Measurements from ENCODE around the gene C3.

DNA sequence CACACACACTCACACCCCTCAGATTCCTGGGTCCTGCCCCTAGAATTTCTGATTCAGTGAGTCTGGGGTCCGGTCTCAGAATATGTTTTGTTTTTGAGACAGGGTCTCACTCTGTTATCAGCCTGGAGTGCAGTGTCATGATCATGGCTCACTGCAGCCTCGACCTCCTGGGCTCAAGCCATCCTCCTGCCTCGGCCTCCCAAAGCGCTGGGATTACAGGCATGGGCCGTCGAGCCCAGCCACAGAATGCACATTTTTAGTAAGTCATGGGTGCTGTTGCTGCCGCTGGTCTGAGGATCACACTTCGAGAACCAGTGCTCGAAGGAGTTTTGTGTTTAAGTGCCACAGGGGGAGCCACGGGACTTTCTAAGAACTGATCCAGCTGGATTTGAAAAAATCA lies 28.4 kb downstream of the C3 start:
- TF ChIP-seq, protein P1, sequence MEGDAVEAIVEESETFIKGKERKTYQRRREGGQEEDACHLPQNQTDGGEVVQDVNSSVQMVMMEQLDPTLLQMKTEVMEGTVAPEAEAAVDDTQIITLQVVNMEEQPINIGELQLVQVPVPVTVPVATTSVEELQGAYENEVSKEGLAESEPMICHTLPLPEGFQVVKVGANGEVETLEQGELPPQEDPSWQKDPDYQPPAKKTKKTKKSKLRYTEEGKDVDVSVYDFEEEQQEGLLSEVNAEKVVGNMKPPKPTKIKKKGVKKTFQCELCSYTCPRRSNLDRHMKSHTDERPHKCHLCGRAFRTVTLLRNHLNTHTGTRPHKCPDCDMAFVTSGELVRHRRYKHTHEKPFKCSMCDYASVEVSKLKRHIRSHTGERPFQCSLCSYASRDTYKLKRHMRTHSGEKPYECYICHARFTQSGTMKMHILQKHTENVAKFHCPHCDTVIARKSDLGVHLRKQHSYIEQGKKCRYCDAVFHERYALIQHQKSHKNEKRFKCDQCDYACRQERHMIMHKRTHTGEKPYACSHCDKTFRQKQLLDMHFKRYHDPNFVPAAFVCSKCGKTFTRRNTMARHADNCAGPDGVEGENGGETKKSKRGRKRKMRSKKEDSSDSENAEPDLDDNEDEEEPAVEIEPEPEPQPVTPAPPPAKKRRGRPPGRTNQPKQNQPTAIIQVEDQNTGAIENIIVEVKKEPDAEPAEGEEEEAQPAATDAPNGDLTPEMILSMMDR (IDR thresholded peaks at IDR 0.05; ENCODE audit: borderline replicate concordance, extremely low read depth, low read length, poor library complexity, severe bottlenecking), result no peak
- no peak for TF ChIP-seq EZH2 (IDR thresholded peaks at IDR 0.05; ENCODE audit: borderline replicate concordance, low read depth, low read length, severe bottlenecking)

Measured in DND-41 (cell line).